ENCODE measurements around the gene PCTP.

Gene PCTP

GRCh38 chr17:55760643-55761355 lies 9.9 kb downstream of the PCTP start:
- no peak for DNase-seq

DNA sequence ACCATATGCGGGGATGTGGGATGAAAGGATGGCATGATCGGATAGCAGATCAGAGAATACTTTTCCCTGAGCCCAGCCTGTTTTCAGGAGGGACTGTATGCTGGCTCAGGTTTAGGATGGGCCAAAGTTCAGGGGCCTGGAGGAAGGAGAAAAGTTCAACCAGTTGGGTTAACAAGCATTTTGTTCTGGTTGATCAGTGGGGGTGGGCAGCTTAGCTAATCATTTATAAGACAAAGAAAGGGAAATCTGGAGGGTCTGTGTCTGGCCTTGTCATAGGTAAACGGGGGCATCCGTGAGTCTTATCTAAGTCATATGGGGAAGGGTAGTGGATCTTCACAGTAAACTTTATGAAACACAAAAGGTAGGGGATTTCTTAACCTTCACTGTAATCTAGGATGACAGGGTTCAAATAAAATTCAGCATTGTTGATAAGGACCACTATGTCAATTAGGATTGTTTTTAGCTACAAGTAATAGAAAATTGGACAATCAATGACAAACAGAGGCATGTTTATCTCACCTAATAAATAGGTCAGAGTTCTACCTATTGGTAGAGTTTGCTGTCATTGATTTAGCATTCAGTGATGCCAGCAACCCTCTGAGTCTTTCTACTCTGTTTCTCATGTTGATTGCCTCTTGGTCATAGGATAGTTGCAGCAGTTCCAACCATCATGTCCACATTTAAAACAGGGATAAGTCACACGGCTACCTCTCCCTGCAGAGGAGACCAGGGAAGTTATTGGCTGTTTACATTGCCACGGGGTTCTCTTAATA lies 11.4 kb downstream of the PCTP start:
- DNase-seq, result no peak

DNA sequence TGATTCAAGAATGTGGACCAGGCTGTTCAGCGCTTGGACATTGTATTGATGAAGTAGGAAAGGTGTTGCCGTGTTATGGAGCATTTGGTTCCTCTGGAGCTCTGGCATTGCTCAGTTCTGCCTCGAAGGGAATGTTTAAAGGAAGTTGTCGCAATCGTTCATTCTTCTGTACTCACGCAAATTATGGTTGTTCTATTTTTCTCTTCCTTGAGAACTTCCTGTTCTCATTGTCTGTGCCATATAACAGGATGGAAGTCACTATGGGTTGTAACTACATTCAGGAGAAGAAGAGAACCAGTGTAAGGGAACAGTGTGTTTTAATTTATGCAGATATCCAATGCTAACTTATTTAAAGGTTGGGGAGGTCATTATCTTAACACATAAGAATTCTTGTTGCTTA lies 13.0 kb downstream of the PCTP start:
- DNase-seq, result no peak

DNA sequence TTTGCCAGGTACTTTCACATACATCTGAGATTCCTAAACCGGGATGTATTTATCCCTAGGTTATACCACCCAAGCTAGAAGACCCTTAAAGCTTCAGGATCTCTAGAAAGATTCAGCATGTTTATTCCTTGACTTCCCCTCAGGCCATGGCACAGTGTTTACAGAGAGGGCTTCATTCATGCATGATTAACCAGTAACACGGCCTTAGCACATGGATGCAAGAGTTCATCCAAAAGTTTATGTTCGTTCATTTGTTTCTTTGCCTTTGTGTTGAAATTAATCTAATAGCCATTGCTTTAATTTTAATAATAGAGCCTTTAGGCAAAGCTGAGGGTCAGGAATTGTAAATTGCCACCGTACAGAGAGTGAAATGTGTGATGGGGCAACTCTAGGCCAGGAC lies 13.8 kb downstream of the PCTP start:
- no peak for DNase-seq

GRCh38 chr17:55765472-55765871 lies 14.6 kb downstream of the PCTP start:
- DNase-seq, result no peak

- no peak for DNase-seq
Measured at GRCh38 chr17:55768936-55769624, 18.2 kb downstream of the PCTP start.

GRCh38 chr17:55769625-55770000 lies 18.8 kb downstream of the PCTP start:
- no peak for DNase-seq

DNA sequence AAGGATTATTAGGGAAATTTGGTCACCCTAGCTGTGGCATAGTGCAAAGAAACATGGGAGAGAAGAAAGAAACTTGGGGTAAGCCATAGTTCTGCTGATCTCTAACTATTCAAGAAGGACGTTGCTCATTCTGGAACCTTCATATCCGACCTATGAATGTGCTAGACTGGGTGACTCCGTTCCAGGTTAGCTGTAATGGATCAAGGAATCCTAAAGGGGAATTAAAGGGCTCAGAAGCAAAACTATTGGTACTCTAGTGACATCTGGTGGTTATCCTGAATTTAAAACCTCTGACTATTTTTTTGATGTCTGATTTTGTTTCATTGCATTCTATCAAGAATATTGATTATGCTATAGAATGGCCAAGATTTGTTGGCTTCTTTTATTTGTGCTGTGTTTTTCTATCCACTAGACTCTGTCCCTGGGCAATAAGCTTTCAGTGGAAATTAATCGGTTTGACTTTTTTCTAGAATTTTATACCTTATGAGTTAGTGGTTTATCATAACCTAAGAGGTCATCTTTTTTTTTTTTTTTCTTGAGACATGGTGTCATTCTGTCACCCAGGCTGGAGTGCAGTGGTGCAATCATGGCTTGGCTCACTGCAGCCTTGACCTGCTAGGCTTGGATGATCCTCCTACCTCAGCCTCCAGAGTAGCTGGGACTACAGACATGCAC lies 19.5 kb downstream of the PCTP start:
- no peak for DNase-seq

GRCh38 chr17:55772086-55772485 lies 21.2 kb downstream of the PCTP start:
- no peak for DNase-seq

- no peak for DNase-seq
Measured at GRCh38 chr17:55773671-55774070, 22.8 kb downstream of the PCTP start.

DNA sequence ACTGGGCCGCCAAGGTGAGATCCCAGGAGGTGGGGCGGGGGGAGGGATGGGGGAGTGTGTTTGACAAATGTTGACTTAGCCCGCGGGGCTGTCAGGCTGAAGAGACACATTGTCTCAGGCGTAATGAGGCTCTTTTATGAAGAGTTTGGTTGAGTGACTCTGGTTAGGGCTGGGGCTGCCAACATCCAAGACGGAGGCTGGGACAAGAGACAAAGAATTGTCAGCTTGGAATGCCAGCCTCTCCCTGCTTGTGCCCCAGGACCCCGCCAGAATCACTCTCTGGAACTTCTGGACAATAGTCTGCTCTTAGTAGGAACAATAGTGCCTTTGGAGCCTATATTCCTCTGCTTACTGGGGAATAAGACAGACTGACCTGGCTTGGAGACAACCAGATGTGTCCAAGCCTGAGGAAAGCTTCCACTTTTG lies 24.0 kb downstream of the PCTP start:
- no peak for DNase-seq

DNA sequence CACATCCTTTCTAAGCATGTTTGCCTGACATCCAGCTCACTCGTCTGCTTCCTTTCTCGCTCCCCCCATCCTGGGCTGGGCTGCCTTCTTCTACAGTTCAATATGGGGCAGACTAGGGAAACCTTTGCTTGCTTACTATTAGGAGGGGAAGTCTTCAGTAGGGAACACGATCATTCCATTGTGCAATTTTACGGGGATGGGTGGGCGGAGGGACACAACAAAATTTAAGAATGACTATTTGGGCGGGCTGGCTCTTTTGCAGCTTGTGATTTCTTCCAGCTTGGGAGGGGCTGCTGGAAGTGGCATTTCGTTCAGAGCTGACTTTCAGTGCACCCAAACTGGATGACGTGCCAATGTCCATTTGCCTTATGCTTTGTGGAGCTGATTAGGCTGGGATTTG lies 25.4 kb downstream of the PCTP start:
- no peak for DNase-seq

DNA sequence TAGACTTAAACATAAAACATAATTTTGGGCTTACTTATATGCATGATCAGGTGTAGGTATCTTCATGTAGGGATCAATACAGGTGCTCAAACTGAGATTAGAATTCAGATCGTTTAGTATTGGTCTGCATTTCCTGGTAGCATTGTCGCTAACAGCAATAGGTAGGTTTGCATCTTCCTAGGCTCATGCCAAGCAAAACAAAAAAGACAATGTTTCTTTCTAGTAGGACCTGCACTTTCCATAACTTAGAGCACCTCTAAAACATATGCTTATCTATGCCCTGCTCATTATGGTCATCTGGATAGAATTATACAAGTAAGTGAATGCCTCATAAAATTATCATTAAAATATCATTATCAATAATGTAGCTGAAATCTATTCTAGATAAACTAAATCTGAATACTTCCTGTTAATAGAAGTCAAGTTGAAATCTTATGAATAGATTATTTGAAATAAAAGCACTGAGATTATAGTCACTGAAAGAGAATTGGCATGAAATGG lies 26.7 kb downstream of the PCTP start:
- DNase-seq, result no peak

DNA sequence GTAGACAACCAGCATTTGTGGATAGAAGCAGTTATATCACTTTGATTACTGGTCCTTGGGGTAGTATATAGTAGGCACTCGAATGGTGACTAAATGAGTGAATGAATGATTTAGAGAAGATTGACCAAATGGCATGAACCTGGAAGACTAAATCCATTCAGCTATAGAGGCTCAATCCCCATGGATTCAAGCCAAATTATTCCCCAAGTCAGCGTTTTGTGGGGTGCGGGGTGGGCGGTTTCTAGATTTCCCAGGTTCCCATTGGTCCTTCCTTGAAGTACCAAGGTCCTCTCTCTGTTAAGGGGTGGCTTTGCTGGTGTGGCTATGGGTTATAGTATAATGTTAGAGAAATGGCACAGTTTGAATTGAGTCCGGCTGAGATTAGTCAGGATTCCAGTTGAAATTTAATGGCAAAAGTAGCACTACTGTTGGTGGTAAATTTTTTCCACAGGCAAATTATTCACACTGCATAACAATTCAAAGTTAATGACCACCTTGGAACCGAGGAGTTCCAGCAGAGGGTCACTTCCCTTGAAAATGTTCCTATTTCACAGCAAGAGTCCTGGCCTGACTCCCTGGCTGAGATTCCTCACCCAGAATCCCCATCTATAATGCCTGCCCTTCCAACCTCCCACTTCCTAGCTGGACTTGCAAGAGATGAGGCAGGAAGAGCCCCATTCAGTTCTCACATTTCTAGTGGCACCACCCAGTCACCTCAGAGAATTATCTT lies 27.7 kb downstream of the PCTP start:
- no peak for DNase-seq

- DNase-seq, result no peak
Measured at GRCh38 chr17:55783684-55784245, 32.9 kb downstream of the PCTP start.

DNA sequence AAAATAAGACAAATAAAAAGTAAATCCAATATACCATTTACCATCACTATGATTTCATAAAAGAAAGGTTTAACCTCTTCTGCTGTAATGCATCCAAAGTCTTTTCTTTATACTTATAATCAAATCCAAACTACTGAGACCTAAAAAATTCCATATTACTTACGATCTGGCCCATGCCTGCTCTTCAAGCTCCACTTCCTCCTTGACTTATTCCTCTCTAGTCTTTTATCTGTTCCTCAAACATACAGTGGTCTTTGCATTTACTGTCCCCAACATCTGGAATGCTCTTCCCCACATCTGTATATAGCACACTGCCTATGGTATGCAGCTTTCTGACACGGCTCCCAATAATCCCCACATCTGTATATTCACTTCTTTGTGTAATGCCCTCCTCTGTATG lies 33.8 kb downstream of the PCTP start:
- no peak for DNase-seq

DNA sequence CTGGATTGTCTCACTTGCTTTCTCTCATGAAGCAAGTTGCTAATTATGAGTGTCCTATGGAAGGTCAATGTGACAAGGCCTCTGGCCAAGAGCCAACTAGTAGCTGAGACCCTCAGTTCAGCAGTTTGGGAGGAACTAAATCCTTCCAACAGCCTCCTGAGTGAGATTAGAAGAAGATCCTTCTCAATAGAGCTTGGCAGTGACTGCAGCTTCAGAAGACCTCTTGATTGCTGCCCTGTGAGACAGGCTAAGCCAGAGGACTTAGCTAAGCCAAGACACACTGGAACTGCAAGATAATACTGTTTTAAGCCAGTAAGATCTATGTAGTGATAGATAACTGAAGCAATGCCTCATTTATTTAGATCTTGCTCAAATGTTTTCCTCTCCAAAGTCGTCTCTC lies 34.3 kb downstream of the PCTP start:
- no peak for DNase-seq

GRCh38 chr17:55793272-55793671 lies 42.4 kb downstream of the PCTP start:
- no peak for DNase-seq

DNA sequence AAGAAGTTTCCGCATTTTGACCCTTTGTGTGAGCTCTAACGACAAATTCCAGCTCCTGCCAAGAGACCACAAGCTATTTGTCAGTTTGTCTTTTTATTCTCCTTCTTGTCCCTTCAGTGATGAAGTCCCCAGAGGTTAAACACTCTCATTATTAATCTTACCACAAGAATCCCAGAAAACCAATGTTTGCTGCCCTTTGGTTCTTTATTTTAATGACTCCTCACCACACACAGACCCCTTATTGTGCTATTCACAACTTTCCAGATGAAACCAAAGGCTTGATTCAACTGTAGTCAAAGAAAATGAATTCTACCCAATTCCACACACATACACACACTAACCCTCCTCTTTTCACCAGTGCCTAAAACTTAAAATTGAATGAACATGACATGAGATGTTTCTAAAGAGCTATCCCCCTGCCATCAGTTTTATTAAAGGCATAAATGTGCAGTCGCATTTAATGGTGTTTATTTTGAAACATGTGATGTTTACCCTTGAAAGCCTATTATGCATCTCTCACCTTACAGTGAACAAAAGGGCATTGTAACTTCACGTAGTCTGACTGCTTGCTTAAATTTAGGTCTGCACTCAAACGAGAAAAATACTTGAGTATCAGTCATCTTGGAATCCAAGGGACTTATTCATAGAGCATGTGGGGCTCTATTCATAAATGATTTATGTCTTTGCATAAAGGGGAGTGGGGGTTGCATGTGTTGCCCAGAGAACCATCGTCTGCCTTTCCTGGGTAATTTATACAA lies 44.1 kb downstream of the PCTP start:
- DNase-seq, result no peak

DNA sequence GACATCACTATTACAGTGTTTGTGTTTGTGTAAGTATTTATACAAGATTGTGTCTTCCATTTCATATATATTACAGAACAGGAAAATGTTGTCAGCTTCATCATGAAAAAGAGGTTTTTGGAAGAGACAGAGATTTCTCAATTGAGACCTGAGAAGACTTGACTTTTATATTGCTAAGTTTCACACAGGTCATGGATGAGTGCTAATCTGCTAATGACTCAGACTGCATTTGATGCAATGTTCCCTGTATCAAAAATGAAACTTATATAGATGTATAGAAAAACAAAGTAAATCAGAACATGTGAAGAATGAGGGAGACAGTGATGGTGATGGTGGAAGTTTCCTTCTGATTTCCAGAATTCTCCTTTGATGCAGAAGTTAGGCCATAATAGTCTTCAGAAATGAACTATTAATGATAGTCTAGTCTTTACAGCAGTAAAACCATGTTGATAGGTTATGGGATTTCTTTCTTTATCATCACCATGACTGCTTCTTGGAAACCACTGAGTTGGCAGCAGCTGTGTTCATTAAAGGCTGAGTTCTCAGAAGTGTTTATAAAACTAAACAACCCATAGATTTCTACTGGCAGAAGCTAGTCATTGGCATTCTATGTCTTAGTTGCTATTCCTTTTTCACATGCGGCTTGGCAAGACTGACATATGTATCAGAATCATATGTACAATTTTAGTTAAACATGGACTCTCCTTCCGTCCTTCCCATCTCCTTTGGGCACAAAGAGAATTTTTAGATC lies 56.1 kb downstream of the PCTP start:
- no peak for DNase-seq

- DNase-seq, result no peak
Measured at GRCh38 chr17:55811536-55811935, 60.7 kb downstream of the PCTP start.

All from activated naive CD4-positive, alpha-beta T cell treated with Interleukin-2 at 50 U/mL for 16 hours (primary cell).